T-helper 2 cell treated with Interferon-gamma antibody and Interleukin-4, amounts not matched to agents 5 μg/mL and 100 μg/mL, for 36 hours (primary cell): ENCODE measurements around the gene DSG3.
"Not testable (repeated sequence)": the region's sequence is repeated elsewhere in the genome, so short reads cannot be mapped to it uniquely, and the experiment has no call there.

ENCODE experiments used
- DNase-seq: peaks from one replicate; pipeline ENCODE4 v3.0.0; 2021; ENCODE audit warnings: low spot score
- H3K27ac Mint-ChIP-seq: one replicate; pipeline ENCODE4 v1.8.0; 2021; ENCODE audit warnings: mild to moderate bottlenecking, mixed read lengths
- H3K27me3 Mint-ChIP-seq: one replicate; pipeline ENCODE4 v1.8.0; 2021; ENCODE audit warnings: low read depth, mixed read lengths
- H3K36me3 Mint-ChIP-seq: one replicate; pipeline ENCODE4 v1.8.0; 2021; ENCODE audit warnings: low read depth, mixed read lengths
- H3K4me1 Mint-ChIP-seq: one replicate; pipeline ENCODE4 v1.8.0; 2021; ENCODE audit warnings: low read depth, mixed read lengths
- H3K4me3 Mint-ChIP-seq: one replicate; pipeline ENCODE4 v1.8.0; 2022; ENCODE audit warnings: mild to moderate bottlenecking, moderate library complexity, mixed read lengths
- H3K9me3 Mint-ChIP-seq: one replicate; pipeline ENCODE4 v1.8.0; 2021; ENCODE audit warnings: mixed read lengths

The DSG3 gene

GRCh38 chr18:31506024-31506742, 58.6 kb downstream of the DSG3 start:
- H3K27ac Mint-ChIP-seq, result no peak overlapping the region
- H3K27me3 Mint-ChIP-seq, result peaks cover 3% of the 10 kb centered on the region
- H3K4me3 Mint-ChIP-seq, result no peak overlapping the region
- no peak for DNase-seq
- no peaks in the 10 kb centered on the region for H3K4me1 Mint-ChIP-seq
- H3K9me3 Mint-ChIP-seq, result no peaks in the 10 kb centered on the region
- no peaks in the 10 kb centered on the region for H3K36me3 Mint-ChIP-seq

GRCh38 chr18:31507124-31507523, 59.6 kb downstream of the DSG3 start:
- not testable (repeated sequence) for H3K27me3 Mint-ChIP-seq, H3K27ac Mint-ChIP-seq, H3K36me3 Mint-ChIP-seq, H3K4me3 Mint-ChIP-seq, H3K9me3 Mint-ChIP-seq, DNase-seq, H3K4me1 Mint-ChIP-seq

GRCh38 chr18:31508781-31509180, 61.2 kb downstream of the DSG3 start:
- Mint-ChIP-seq H3K4me1 (no peaks in the 10 kb centered on the region), H3K9me3 (no peaks in the 10 kb centered on the region), H3K4me3 (no peak overlapping the region), H3K36me3 (no peaks in the 10 kb centered on the region), H3K27me3 (no peaks in the 10 kb centered on the region), H3K27ac (no peak overlapping the region)
- no peak for DNase-seq

GRCh38 chr18:31509571-31509970, 62.0 kb downstream of the DSG3 start:
- no peaks in the 10 kb centered on the region for H3K4me1 Mint-ChIP-seq
- H3K36me3 Mint-ChIP-seq, result no peaks in the 10 kb centered on the region

GRCh38 chr18:31510319-31510718, 62.8 kb downstream of the DSG3 start:
- no peak for DNase-seq
- no peak overlapping the region for H3K27ac Mint-ChIP-seq
- H3K27me3 Mint-ChIP-seq, result no peaks in the 10 kb centered on the region
- H3K9me3 Mint-ChIP-seq, result no peaks in the 10 kb centered on the region
- no peaks in the 10 kb centered on the region for H3K36me3 Mint-ChIP-seq
- no peaks in the 10 kb centered on the region for H3K4me1 Mint-ChIP-seq
- no peak overlapping the region for H3K4me3 Mint-ChIP-seq

More at GRCh38 chr18:31509571-31509970, 62.0 kb downstream of the DSG3 start:
- H3K27ac Mint-ChIP-seq, result no peak overlapping the region
- no peak for DNase-seq
- no peak overlapping the region for H3K4me3 Mint-ChIP-seq
- H3K27me3 Mint-ChIP-seq, result no peaks in the 10 kb centered on the region
- H3K9me3 Mint-ChIP-seq, result no peaks in the 10 kb centered on the region

GRCh38 chr18:31511098-31511497, 63.6 kb downstream of the DSG3 start:
- H3K27me3 Mint-ChIP-seq, result no peaks in the 10 kb centered on the region
- H3K4me3 Mint-ChIP-seq, result no peak overlapping the region
- DNase-seq, result no peak
- H3K9me3 Mint-ChIP-seq, result no peaks in the 10 kb centered on the region
- H3K4me1 Mint-ChIP-seq, result no peaks in the 10 kb centered on the region
- H3K36me3 Mint-ChIP-seq, result no peaks in the 10 kb centered on the region
- H3K27ac Mint-ChIP-seq, result no peak overlapping the region

- H3K27ac Mint-ChIP-seq, result no peak overlapping the region
- H3K27me3 Mint-ChIP-seq, result no peaks in the 10 kb centered on the region
- H3K9me3 Mint-ChIP-seq, result no peaks in the 10 kb centered on the region
- H3K4me1 Mint-ChIP-seq, result no peaks in the 10 kb centered on the region
- no peak overlapping the region for H3K4me3 Mint-ChIP-seq
- no peak for DNase-seq
- H3K36me3 Mint-ChIP-seq, result no peaks in the 10 kb centered on the region
Measured at GRCh38 chr18:31512203-31512764, 64.7 kb downstream of the DSG3 start.

GRCh38 chr18:31513189-31513935, 65.8 kb downstream of the DSG3 start:
- Mint-ChIP-seq H3K27me3 (no peaks in the 10 kb centered on the region), H3K4me1 (no peaks in the 10 kb centered on the region), H3K36me3 (no peaks in the 10 kb centered on the region), H3K9me3 (no peaks in the 10 kb centered on the region), H3K4me3 (no peak overlapping the region), H3K27ac (no peak overlapping the region)
- DNase-seq, result no peak

GRCh38 chr18:31516437-31516836, 68.9 kb downstream of the DSG3 start:
- Mint-ChIP-seq H3K27me3 (no peaks in the 10 kb centered on the region), H3K4me1 (no peaks in the 10 kb centered on the region), H3K27ac (no peak overlapping the region), H3K9me3 (no peaks in the 10 kb centered on the region), H3K36me3 (no peaks in the 10 kb centered on the region), H3K4me3 (no peak overlapping the region)
- no peak for DNase-seq

- Mint-ChIP-seq H3K27ac (no peak overlapping the region), H3K4me1 (no peaks in the 10 kb centered on the region), H3K4me3 (no peak overlapping the region), H3K27me3 (no peaks in the 10 kb centered on the region), H3K9me3 (no peaks in the 10 kb centered on the region), H3K36me3 (no peaks in the 10 kb centered on the region)
- DNase-seq, result no peak
Measured at GRCh38 chr18:31526374-31526773, 78.8 kb downstream of the DSG3 start.
